GM12801 (cell line): ENCODE results near the gene SUGCT.

Source experiments
- TF ChIP-seq, protein P1 (sequence below): IDR thresholded peaks from one replicate; pipeline ENCODE4 v1.5.1; 2011; ENCODE audit warnings: control low read depth; ENCODE audit not compliant: insufficient read length; ENCODE audit errors: extremely low read depth

Gene SUGCT

DNA sequence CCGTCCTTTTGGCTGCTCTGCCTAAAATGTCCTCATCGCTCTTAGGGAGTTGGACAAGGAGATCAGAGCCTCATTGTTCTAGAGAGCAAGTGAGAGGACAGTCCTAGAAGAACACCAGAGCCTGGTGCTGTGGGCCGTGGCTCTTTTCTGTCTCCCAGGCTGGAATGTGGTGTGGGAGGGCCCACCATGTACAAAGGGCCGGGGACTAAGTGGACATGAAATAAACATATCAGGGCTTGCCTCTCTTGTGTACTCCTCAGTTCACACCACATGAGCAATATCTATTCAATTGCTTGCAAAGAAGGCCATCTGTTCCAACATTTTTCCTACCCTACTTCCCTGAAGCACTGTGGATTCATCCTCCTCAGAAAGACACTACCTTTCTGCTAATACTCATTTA, 510.4 kb downstream of the SUGCT start:
- TF ChIP-seq, protein P1, sequence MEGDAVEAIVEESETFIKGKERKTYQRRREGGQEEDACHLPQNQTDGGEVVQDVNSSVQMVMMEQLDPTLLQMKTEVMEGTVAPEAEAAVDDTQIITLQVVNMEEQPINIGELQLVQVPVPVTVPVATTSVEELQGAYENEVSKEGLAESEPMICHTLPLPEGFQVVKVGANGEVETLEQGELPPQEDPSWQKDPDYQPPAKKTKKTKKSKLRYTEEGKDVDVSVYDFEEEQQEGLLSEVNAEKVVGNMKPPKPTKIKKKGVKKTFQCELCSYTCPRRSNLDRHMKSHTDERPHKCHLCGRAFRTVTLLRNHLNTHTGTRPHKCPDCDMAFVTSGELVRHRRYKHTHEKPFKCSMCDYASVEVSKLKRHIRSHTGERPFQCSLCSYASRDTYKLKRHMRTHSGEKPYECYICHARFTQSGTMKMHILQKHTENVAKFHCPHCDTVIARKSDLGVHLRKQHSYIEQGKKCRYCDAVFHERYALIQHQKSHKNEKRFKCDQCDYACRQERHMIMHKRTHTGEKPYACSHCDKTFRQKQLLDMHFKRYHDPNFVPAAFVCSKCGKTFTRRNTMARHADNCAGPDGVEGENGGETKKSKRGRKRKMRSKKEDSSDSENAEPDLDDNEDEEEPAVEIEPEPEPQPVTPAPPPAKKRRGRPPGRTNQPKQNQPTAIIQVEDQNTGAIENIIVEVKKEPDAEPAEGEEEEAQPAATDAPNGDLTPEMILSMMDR = no peak

- TF ChIP-seq, protein P1 = no peak
Measured at GRCh38 chr7:40646717-40647116, 511.9 kb downstream of the SUGCT start.

GRCh38 chr7:40647719-40648118, 512.9 kb downstream of the SUGCT start:
- TF ChIP-seq, protein P1 = no peak

- TF ChIP-seq, protein P1 = no peak
Measured at GRCh38 chr7:40649247-40649646, 514.4 kb downstream of the SUGCT start.

GRCh38 chr7:40654171-40654570, 519.4 kb downstream of the SUGCT start:
- TF ChIP-seq, protein P1 = no peak

DNA sequence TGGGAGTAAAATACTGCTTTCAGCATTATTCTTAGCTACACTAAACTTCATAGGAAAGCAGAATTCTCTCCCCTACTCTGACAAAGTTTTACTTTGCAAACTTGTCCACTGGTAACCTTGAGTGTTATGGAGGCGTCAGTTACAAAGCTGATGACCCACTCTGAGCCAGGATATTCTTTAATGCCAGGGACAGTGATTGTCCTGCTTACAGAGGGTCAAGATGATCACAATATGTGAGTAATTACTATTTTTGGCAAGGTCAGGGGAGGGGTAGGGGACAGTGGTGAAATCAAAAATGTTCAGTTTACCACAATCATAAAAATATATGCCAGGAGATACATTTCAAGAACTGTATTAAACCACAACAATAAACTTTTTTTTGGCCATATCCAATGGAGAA, 520.6 kb downstream of the SUGCT start:
- TF ChIP-seq, protein P1 = no peak

DNA sequence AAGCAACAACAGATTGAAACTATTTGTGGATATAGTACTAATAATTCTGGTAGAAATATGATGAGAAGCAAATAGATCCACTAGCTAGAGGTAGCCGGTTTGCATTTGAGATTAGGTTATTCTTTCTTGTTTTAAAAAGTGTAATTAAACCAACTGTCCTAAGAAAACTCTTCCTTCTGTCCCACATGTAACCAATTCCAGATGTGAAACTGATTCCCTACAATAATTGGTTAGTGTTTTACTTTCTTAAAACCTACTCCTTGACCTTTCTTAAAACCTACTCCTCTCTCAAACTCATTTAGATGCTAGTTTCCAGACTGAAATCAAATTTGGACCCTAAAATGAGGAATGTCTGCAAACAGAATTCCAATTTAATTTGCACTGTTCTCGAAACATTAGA, 521.5 kb downstream of the SUGCT start:
- TF ChIP-seq, protein P1 = no peak

DNA sequence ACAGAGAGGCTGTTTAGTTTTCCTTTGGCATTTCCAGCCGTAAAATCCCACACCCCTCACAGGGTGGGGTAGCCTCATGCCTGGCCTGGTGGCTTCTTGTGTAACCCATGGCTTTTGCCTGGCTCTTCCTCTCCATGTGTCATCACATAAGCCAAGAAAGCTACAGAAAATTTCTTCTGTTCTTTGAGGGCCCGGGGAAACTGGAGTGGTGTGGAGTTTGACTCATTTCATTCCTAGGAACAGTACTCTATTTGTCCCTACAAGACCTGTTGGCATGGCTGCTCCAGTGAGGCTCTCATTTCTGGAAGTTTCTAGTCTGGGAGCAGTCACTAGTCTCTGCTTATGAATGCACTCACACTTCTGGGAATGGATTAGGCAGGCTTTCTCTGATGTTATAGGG, 523.9 kb downstream of the SUGCT start:
- TF ChIP-seq, protein P1 = no peak
